ENCODE data around the gene IQCK. TPM values are rescaled to one million over a fixed set of nuclear protein-coding genes. Genes with fewer than 3 reads are reported as not detected.

Gene IQCK
- polyA plus RNA-seq, 2 of the 4 experiments (the other 2 are of a cell fraction): 10.3 to 15.6 TPM

GRCh38 chr16:19850131-19850817 is 132.2 kb downstream of the IQCK start:
- no peaks in the 10 kb centered on the region for H3K9me3 ChIP-seq
- no peak for ATAC-seq
- no peak overlapping the region for H3K4me3 ChIP-seq
- CTCF ChIA-PET: interaction anchor here (1.1 kb wide), 1 partner anchor 16 kb away, joined by 3 read pairs; no protein-coding TSS in a partner anchor
- TF ChIP-seq, protein P1, sequence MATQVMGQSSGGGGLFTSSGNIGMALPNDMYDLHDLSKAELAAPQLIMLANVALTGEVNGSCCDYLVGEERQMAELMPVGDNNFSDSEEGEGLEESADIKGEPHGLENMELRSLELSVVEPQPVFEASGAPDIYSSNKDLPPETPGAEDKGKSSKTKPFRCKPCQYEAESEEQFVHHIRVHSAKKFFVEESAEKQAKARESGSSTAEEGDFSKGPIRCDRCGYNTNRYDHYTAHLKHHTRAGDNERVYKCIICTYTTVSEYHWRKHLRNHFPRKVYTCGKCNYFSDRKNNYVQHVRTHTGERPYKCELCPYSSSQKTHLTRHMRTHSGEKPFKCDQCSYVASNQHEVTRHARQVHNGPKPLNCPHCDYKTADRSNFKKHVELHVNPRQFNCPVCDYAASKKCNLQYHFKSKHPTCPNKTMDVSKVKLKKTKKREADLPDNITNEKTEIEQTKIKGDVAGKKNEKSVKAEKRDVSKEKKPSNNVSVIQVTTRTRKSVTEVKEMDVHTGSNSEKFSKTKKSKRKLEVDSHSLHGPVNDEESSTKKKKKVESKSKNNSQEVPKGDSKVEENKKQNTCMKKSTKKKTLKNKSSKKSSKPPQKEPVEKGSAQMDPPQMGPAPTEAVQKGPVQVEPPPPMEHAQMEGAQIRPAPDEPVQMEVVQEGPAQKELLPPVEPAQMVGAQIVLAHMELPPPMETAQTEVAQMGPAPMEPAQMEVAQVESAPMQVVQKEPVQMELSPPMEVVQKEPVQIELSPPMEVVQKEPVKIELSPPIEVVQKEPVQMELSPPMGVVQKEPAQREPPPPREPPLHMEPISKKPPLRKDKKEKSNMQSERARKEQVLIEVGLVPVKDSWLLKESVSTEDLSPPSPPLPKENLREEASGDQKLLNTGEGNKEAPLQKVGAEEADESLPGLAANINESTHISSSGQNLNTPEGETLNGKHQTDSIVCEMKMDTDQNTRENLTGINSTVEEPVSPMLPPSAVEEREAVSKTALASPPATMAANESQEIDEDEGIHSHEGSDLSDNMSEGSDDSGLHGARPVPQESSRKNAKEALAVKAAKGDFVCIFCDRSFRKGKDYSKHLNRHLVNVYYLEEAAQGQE (IDR thresholded peaks at IDR 0.05): no peak
- TF ChIP-seq, protein P2, sequence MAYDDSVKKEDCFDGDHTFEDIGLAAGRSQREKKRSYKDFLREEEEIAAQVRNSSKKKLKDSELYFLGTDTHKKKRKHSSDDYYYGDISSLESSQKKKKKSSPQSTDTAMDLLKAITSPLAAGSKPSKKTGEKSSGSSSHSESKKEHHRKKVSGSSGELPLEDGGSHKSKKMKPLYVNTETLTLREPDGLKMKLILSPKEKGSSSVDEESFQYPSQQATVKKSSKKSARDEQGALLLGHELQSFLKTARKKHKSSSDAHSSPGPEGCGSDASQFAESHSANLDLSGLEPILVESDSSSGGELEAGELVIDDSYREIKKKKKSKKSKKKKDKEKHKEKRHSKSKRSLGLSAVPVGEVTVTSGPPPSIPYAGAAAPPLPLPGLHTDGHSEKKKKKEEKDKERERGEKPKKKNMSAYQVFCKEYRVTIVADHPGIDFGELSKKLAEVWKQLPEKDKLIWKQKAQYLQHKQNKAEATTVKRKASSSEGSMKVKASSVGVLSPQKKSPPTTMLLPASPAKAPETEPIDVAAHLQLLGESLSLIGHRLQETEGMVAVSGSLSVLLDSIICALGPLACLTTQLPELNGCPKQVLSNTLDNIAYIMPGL (CRISPR knock-in tag; IDR thresholded peaks at IDR 0.05; ENCODE audit: borderline replicate concordance): no peak
- TF ChIP-seq HOXB13 (CRISPR knock-in tag; IDR thresholded peaks at IDR 0.05; ENCODE audit: low read depth): no peak
- TF ChIP-seq BCL3 (IDR thresholded peaks at IDR 0.05): no peak
- TF ChIP-seq MAFK (IDR thresholded peaks at IDR 0.05; ENCODE audit: partially characterized antibody): no peak
- TF ChIP-seq FOSB (CRISPR knock-in tag; IDR thresholded peaks at IDR 0.05): no peak
- no peak for TF ChIP-seq RARB (CRISPR knock-in tag; IDR thresholded peaks at IDR 0.05)
- TF ChIP-seq TFCP2L1 (CRISPR knock-in tag; IDR thresholded peaks at IDR 0.05): no peak
- TF ChIP-seq RAD21 (conservative IDR thresholded peaks at IDR 0.05 in 1 of 2, IDR thresholded peaks at IDR 0.05 in 1 of 2): no peak
- TF ChIP-seq SMC3 (IDR thresholded peaks at IDR 0.05): no peak
- FAIRE-seq: no peak
- 91% methylated on average over 11 of the region's 11 CpGs for WGBS (ENCODE audit: missing lambda C conversion rate)
- POLR2A ChIA-PET: no interaction called here
- no peak for DNase-seq (ENCODE audit: low read depth in 1 of 2, low spot score in 1 of 2)
- H3K4me1 ChIP-seq: peaks cover 4% of the 10 kb centered on the region; the same call in 2 of the 3 replicates
- no peak overlapping the region for H3K27ac ChIP-seq
- H3K4me2 ChIP-seq: no peak overlapping the region

- CTCF ChIA-PET: interaction anchor here (0.7 to 1.3 kb wide), 5 partner anchors 17 to 531 kb away, joined by 3 read pairs; no protein-coding TSS in a partner anchor
- WGBS (ENCODE audit: missing lambda C conversion rate): 93% methylated on average over 7 of the region's 7 CpGs
Observed at GRCh38 chr16:19851476-19851875, 133.4 kb downstream of the IQCK start.

More at GRCh38 chr16:19851476-19851875, 133.4 kb downstream of the IQCK start:
- TF ChIP-seq, protein P3, sequence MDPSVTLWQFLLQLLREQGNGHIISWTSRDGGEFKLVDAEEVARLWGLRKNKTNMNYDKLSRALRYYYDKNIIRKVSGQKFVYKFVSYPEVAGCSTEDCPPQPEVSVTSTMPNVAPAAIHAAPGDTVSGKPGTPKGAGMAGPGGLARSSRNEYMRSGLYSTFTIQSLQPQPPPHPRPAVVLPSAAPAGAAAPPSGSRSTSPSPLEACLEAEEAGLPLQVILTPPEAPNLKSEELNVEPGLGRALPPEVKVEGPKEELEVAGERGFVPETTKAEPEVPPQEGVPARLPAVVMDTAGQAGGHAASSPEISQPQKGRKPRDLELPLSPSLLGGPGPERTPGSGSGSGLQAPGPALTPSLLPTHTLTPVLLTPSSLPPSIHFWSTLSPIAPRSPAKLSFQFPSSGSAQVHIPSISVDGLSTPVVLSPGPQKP (IDR thresholded peaks at IDR 0.05; ENCODE audit: low read depth, low read length): no peak
- TF ChIP-seq CEBPB (IDR thresholded peaks at IDR 0.05) (no peak), EHMT2 (IDR thresholded peaks at IDR 0.05; ENCODE audit: low read depth) (no peak), MAFK (IDR thresholded peaks at IDR 0.05; ENCODE audit: partially characterized antibody) (no peak), KDM5A (IDR thresholded peaks at IDR 0.05) (no peak), TP53 (CRISPR knock-in tag; IDR thresholded peaks at IDR 0.05) (no peak), JUN (IDR thresholded peaks at IDR 0.05) (no peak), RARB (CRISPR knock-in tag; IDR thresholded peaks at IDR 0.05) (no peak), PHF8 (IDR thresholded peaks at IDR 0.05; ENCODE audit: borderline replicate concordance, low read depth) (no peak), RFX5 (IDR thresholded peaks at IDR 0.05) (no peak), RCOR1 (IDR thresholded peaks at IDR 0.05; ENCODE audit: low read depth, low read length) (no peak), BCL3 (IDR thresholded peaks at IDR 0.05) (no peak), RNF2 (IDR thresholded peaks at IDR 0.05; ENCODE audit: borderline replicate concordance, low read depth) (no peak), SMC3 (IDR thresholded peaks at IDR 0.05) (no peak)
- Histone ChIP-seq H3K4me3 (no peak overlapping the region), H3K9me3 (no peaks in the 10 kb centered on the region), H3K4me1 (no peaks in the 10 kb centered on the region), H3K27ac (no peak overlapping the region), H3K4me2 (no peak overlapping the region)
- POLR2A ChIA-PET: no interaction called here
- FAIRE-seq (no peak), DNase-seq (ENCODE audit: low read depth in 1 of 2, low spot score in 1 of 2) (no peak), ATAC-seq (no peak)

Data from A549 (cell line).